Urinary bladder (tissue), 4 donors: ENCODE data around the gene RELB. TPM values are rescaled to one million over a fixed set of nuclear protein-coding genes. Genes with fewer than 3 reads are reported as not detected.
"Not testable (repeated sequence)": the region's sequence is repeated elsewhere in the genome, so short reads cannot be mapped to it uniquely, and the experiment has no call there.

Source experiments
- DNase-seq: peaks from one replicate; pipeline ENCODE4 v3.0.0-alpha.2; 2015; ENCODE audit errors: extremely low spot score
- H3K27ac ChIP-seq: one replicate; pipeline ENCODE4 v1.5.1; 2013; ENCODE audit warnings: low read depth, mild to moderate bottlenecking, moderate library complexity
- H3K36me3 ChIP-seq: one replicate; pipeline ENCODE4 v1.6.1; 2013; ENCODE audit warnings: mild to moderate bottlenecking, moderate library complexity; ENCODE audit not compliant: insufficient read depth
- H3K4me1 ChIP-seq: one replicate; pipeline ENCODE4 v1.6.1; 2013; ENCODE audit warnings: mild to moderate bottlenecking, moderate library complexity; ENCODE audit not compliant: insufficient read depth
- H3K4me3 ChIP-seq: one replicate; pipeline ENCODE4 v1.5.1; 2013; ENCODE audit warnings: low read depth, low read length
- WGBS: extraction: QIAGEN DNeasy Blood & Tissue Kit; methylation state at CpG from one replicate; pipeline ENCODE4 v1.1.7; 2013; 5-methylcytosine and 5-hydroxymethylcytosine counted together
- polyA plus RNA-seq: library from polyadenylated mRNA; stranded (reverse); fragments of 200-250 nt; gene quantifications from one replicate; pipeline ENCODE4 v1.2.3, GENCODE V29; 2013
- total RNA-seq: library from RNA; depleted of rRNA; stranded (reverse); fragments of >200 nt; gene quantifications from one replicate; pipeline ENCODE4 v1.2.3, GENCODE V29; 2014
- donor health status: healthy with polysubstance abuse.
- donor health status: healthy.

The RELB gene
- total and polyA plus RNA-seq, 2 donors, result 2.6 to 8.9 TPM

GRCh38 chr19:44992336-44993163 lies 8.7 kb upstream of the RELB start:
- no peaks in the 10 kb centered on the region for H3K4me1 ChIP-seq
- 93% methylated on average over 44 of the region's 44 CpGs for WGBS
- no peak overlapping the region for H3K4me3 ChIP-seq
- no peak for DNase-seq
- H3K36me3 ChIP-seq, result peaks cover 4% of the 10 kb centered on the region
- H3K27ac ChIP-seq, result no peak overlapping the region

DNA sequence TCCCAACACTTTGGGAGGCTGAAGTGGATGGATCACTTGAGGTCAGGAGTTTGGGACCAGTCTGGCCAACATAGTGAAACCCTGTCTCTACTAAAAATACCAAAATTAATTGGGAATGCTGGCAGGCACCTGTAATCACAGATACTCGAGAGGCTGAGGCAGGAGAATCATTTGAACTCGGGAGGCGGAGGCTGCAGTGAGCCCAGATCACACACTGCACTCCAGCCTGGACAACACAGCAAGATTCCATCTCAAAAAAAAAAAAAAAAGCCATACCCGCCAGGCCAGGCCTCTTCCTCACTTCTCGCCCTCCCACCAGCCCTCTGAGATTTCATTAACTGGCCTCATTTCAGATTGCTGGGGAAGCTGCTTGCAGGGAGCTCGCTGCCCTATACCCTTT lies 7.7 kb upstream of the RELB start:
- H3K36me3 ChIP-seq, result peaks cover 4% of the 10 kb centered on the region
- no peaks in the 10 kb centered on the region for H3K4me1 ChIP-seq
- no peak overlapping the region for H3K4me3 ChIP-seq
- H3K27ac ChIP-seq, result no peak overlapping the region
- 88% methylated on average over 6 of the region's 6 CpGs for WGBS
- DNase-seq, result no peak

DNA sequence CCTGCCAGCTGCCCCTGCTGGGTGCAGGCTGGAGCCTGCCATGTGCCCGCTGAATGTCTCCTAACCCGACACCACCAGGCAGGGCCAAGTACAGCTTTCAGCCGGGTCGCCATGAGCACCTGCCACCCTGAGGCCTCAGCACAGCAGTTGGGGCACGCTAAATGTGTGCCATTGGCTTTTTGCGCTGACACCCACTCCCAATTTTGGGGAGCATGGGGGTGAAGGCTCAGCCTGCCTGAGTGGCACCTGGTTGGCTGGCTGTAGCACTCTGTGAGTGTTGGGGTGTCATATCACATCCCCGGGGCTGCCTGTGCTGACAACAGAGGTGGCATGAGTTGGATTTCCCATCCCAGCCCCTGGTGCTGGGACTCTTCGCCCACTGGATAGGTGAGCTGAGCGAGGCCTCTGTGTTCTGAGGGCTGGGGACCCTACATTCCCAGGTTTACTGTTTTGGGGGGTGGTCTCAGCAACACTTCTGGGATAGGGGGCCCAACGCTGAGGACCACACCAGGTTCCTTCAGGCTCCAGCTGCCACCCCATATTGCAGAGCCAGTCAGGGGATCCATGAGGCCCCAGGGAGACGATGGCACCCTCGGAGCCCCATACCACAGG lies 7.2 kb upstream of the RELB start:
- H3K27ac ChIP-seq, result no peak overlapping the region
- no peak for DNase-seq
- H3K4me1 ChIP-seq, result no peaks in the 10 kb centered on the region
- H3K36me3 ChIP-seq, result peaks cover 4% of the 10 kb centered on the region
- no peak overlapping the region for H3K4me3 ChIP-seq
- 90% methylated on average over 12 of the region's 12 CpGs for WGBS

GRCh38 chr19:44998025-44998424 lies 3.2 kb upstream of the RELB start:
- no peak overlapping the region for H3K27ac ChIP-seq

DNA sequence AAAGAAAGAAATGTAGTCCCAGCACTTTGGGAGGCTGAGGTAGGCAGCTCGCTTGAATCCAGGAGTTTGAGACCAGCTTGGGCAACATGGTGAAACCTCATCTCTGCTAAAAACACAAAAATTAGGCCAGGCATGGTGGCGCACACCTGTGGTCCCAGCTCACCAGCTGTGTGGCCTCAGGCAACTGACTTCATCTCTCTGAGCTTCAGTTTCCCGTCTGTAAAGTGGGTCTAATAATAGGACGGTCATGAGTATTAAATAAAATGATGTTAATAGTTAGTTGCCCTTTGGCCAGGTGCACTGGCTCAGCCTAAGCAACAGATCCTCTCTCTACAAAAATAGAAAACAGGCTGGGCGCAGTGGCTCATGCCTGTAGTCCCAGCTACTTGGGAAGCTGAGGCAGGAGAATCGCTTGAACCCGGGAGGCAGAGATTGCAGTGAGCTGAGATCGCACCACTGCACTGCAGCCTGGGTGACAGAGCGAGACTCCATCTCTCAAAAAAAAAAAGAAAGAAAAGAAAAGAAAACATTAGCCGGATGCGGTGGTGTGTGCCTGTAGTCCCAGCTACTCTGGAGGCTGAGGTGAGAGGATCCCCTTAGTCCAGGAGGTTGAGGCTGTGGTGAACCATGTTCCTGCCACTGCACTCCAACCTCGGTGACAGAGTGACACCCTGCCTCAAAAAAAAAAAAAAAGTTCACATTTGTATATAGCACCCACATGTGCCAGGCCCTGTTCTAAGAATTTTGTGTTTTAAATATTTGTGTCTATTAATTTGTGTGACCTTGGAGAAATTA lies 1.9 kb upstream of the RELB start:
- H3K4me3 ChIP-seq, H3K4me1 ChIP-seq, H3K36me3 ChIP-seq, H3K27ac ChIP-seq, DNase-seq: not testable (repeated sequence)
- WGBS, result 80% methylated on average over 12 of the region's 12 CpGs

More at GRCh38 chr19:44998025-44998424, 3.2 kb upstream of the RELB start:
- 83% methylated on average over 4 of the region's 4 CpGs for WGBS
- Histone ChIP-seq H3K36me3 (no peaks in the 10 kb centered on the region), H3K4me3 (no peak overlapping the region), H3K4me1 (no peaks in the 10 kb centered on the region)
- no peak for DNase-seq

DNA sequence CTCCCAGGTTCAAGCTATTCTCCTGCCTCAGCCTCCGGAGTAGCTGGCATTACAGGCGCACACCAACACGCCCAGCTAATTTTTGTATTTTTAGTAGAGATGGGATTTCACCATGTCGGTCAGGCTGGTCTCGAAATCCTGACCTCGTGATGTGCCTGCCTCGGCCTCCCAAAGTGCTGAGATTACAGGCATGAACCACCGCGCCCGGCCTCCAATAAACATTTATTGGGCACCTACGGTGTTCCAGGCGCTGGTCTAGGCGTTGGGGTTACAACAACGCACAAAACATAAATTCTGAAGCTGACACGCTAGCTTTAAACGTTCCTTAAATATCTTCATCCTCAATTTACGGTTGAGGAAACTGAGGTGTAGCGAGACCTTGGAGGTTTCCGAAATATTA lies 599 bp upstream of the RELB start:
- WGBS, result 66% methylated on average over 19 of the region's 19 CpGs
- not testable (repeated sequence) for H3K4me3 ChIP-seq, H3K36me3 ChIP-seq, H3K27ac ChIP-seq, DNase-seq, H3K4me1 ChIP-seq

DNA sequence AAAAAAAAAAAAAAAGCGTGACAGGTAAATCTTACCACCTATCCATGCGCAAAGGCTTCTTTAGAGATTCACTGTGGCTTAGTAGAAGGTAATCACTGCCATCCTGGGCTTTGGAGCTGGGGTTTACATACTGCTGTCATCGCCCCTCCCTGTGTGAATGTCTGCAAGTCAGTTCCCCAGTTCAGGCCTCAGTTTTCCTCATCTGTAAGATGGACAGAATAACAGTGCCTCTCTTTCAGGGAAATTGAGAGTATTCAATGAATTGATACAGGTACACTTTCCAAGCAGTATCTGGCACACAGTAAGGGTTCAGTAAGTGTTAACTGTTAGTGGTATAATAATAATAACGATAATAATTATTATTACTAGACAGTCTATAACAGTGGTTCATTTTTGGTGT lies 2.2 kb downstream of the RELB start:
- H3K27ac ChIP-seq, result no peak overlapping the region
- WGBS, result 97% methylated on average over 4 of the region's 4 CpGs
- H3K4me3 ChIP-seq, result no peak overlapping the region
- H3K36me3 ChIP-seq, result no peaks in the 10 kb centered on the region
- H3K4me1 ChIP-seq, result no peaks in the 10 kb centered on the region
- DNase-seq, result no peak

DNA sequence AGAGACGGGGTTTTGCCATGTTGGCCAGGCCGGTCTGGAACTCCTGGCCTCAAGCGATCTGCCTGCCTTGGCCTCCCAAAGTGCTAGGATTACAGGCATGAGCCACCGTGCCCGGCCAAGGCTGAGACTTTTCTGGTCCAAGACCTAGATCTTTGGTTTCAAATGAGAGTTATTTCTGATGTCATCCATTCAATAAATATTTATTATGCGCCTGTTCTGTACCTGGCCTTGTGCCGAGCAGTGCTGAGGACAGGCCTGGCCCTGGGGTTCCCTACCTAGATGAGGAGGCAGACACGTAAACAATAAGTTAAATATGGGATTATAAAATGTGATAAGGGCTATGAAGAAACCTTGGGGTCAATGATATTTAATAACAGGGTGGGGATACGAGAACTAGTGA lies 4.5 kb downstream of the RELB start:
- 73% methylated on average over 9 of the region's 9 CpGs for WGBS
- no peak for DNase-seq
- H3K4me1 ChIP-seq, result no peaks in the 10 kb centered on the region
- H3K4me3 ChIP-seq, result no peak overlapping the region
- H3K36me3 ChIP-seq, result no peaks in the 10 kb centered on the region
- H3K27ac ChIP-seq, result no peak overlapping the region

- 63% methylated on average over 10 of the region's 10 CpGs for WGBS
- DNase-seq, result no peak
- H3K4me1 ChIP-seq, result no peaks in the 10 kb centered on the region
- no peak overlapping the region for H3K4me3 ChIP-seq
- H3K27ac ChIP-seq, result no peak overlapping the region
- no peaks in the 10 kb centered on the region for H3K36me3 ChIP-seq
Observed at GRCh38 chr19:45008552-45008951, 7.3 kb downstream of the RELB start.

- Histone ChIP-seq H3K4me3 (no peak overlapping the region), H3K4me1 (no peaks in the 10 kb centered on the region), H3K36me3 (no peaks in the 10 kb centered on the region), H3K27ac (no peak overlapping the region)
- 89% methylated on average over 9 of the region's 9 CpGs for WGBS
- DNase-seq, result no peak
Observed at GRCh38 chr19:45009625-45010255, 8.5 kb downstream of the RELB start.

DNA sequence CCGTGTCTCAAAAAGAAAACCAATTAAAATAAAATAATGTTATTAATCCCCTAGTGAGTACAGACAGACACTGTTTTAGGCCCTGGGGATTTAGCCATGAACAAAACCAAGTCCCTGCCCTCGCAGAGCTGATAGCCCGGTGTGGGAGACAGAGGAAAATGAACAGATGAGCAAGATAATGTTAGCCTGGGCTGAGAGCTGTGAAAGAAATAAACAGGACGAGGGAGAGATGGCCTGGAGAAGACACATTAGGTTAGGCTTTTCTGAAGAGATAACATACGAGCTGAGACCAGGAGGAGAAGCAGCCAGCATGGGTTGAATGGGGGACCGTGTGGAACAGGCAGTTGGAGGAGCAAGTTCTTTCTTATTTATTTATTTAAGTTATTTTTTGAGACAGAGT lies 9.0 kb downstream of the RELB start:
- WGBS, result 50% methylated on average over 6 of the region's 6 CpGs
- no peak for DNase-seq
- no peak overlapping the region for H3K27ac ChIP-seq
- H3K4me1 ChIP-seq, result no peaks in the 10 kb centered on the region
- no peak overlapping the region for H3K4me3 ChIP-seq
- no peaks in the 10 kb centered on the region for H3K36me3 ChIP-seq

DNA sequence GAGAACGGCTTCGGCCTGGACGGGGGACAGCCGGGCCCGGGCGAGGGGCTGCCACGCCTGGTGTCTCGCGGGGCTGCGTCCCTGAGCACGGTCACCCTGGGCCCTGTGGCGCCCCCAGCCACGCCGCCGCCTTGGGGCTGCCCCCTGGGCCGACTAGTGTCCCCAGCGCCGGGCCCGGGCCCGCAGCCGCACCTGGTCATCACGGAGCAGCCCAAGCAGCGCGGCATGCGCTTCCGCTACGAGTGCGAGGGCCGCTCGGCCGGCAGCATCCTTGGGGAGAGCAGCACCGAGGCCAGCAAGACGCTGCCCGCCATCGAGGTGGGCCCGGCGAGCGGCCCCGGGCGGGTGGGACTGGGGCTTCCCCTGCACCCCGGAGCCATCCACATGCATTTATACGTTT lies 10.7 kb downstream of the RELB start:
- no peaks in the 10 kb centered on the region for H3K36me3 ChIP-seq
- no peaks in the 10 kb centered on the region for H3K4me1 ChIP-seq
- no peak for DNase-seq
- 95% methylated on average over 42 of the region's 42 CpGs for WGBS
- no peak overlapping the region for H3K4me3 ChIP-seq
- no peak overlapping the region for H3K27ac ChIP-seq

DNA sequence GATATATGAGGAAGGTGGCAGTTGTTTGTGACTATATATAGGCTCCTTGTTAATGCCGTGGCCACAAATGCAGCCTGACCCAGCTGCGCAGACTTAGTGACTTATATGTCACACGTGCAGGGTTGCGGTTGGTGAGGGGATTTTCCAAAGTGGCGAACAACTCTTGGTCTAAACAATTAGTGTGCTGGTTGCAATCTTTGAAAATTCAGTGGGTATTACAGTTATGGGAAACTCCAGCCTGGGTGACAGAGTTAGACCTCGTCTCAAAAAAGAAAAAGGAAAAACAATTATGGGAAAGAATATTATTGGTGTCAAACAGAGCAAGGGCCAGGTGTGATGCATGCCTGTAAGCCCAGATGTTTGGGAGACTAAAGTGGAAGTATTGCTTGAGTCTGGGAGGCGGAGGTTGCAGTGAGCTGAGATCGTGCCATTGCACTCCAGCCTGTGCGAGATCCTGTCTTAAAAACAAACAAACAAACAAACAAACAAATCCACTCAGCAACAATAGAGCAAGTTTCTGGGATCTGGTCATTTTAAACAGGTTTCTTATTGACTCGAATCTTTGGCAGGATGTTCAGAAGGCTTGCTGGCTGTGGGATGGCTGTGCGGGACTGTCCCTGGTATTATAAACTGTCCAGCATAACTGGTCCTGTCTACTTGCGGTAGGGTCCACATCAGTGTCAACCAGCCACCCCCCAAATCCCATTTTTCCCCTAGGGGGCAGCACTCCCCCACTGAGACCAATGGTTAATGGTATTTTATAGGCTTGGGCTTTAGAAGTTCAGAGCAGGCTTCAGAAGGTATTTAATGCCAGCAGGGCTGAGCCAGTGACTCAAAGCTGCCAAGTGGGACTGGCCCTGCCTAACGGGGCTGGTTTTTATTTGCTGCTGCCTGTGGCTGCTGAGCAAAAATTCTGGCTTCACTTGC lies 15.4 kb downstream of the RELB start:
- WGBS, result 57% methylated on average over 13 of the region's 13 CpGs
- no peaks in the 10 kb centered on the region for H3K4me1 ChIP-seq
- H3K27ac ChIP-seq, result no peak overlapping the region
- H3K36me3 ChIP-seq, result no peaks in the 10 kb centered on the region
- no peak for DNase-seq
- H3K4me3 ChIP-seq, result no peak overlapping the region
